Keratinocyte (primary cell): ENCODE data around the gene GLCE. TPM values are rescaled to one million over a fixed set of nuclear protein-coding genes. Genes with fewer than 3 reads are reported as not detected.
A peak's percentile ranks its signal among the peaks of the same experiment; 100 is the strongest.

Experiments
- DNase-seq: peaks from one replicate; pipeline ENCODE4 v3.0.0-alpha.2; 2011; ENCODE audit warnings: low read depth, missing footprints, low spot score
- FAIRE-seq: peaks from 2 replicates; lab custom pipeline; 2011; peaks lifted over from hg19 to GRCh38; lab: Jason Lieb, UNC
- H2AFZ ChIP-seq: 2 replicates; pipeline ENCODE4 v1.6.0; 2012; ENCODE audit warnings: low read length, control low read depth, inconsistent platforms; ENCODE audit not compliant: control insufficient read depth
- H3K27ac ChIP-seq: 2 replicates; pipeline ENCODE4 v1.5.1; 2011; ENCODE audit warnings: low read length; ENCODE audit not compliant: control insufficient read depth, insufficient read depth
- H3K27me3 ChIP-seq: 3 replicates; pipeline ENCODE4 v1.6.0; 2011; ENCODE audit warnings: low read length; ENCODE audit not compliant: control insufficient read depth, insufficient read depth; ENCODE audit errors: extremely low read depth
- H3K36me3 ChIP-seq, 2 experiments: 2 replicates in 1 of 2; 3 replicates in 1 of 2; pipeline ENCODE4 v1.5.1; 2011; ENCODE audit warnings: low read length in 2 of 2, mild to moderate bottlenecking in 1 of 2; ENCODE audit not compliant: control insufficient read depth in 2 of 2, insufficient read depth in 2 of 2; ENCODE audit errors: extremely low read depth in 1 of 2
- H3K4me1 ChIP-seq: 3 replicates; pipeline ENCODE4 v1.5.1; 2011; ENCODE audit warnings: low read length; ENCODE audit not compliant: control insufficient read depth, insufficient read depth; ENCODE audit errors: extremely low read depth
- H3K4me2 ChIP-seq: 3 replicates; pipeline ENCODE4 v1.6.0; 2011; ENCODE audit warnings: low read depth, low read length; ENCODE audit not compliant: control insufficient read depth, insufficient read depth; ENCODE audit errors: extremely low read depth
- H3K4me3 ChIP-seq, 3 experiments: fragments of 200-600 bp in 1 of 3; sonication (generic) in 1 of 3; 2 replicates in 2 of 3; 3 replicates in 1 of 3; pipeline ENCODE4 v1.5.1; 2011 to 2016; ENCODE audit warnings: low read length in 3 of 3, mild to moderate bottlenecking in 3 of 3, control low read depth in 2 of 3, inconsistent platforms in 1 of 3, low read depth in 1 of 3, mixed read lengths in 1 of 3, mixed run types in 1 of 3, moderate library complexity in 1 of 3; ENCODE audit not compliant: control insufficient read depth in 2 of 3, insufficient read depth in 2 of 3; ENCODE audit errors: extremely low read depth in 1 of 3
- H3K79me2 ChIP-seq: 2 replicates; pipeline ENCODE4 v1.6.0; 2012; ENCODE audit warnings: low read length; ENCODE audit not compliant: control insufficient read depth, insufficient read depth
- H3K9ac ChIP-seq: 3 replicates; pipeline ENCODE4 v1.6.0; 2011; ENCODE audit warnings: low read length; ENCODE audit not compliant: control insufficient read depth, insufficient read depth; ENCODE audit errors: extremely low read depth
- H3K9me1 ChIP-seq: 3 replicates; pipeline ENCODE4 v1.6.0; 2011; ENCODE audit warnings: low read length; ENCODE audit not compliant: control insufficient read depth, insufficient read depth; ENCODE audit errors: extremely low read depth
- H3K9me3 ChIP-seq: 2 replicates; pipeline ENCODE4 v1.5.1; 2012; ENCODE audit warnings: low read depth, low read length; ENCODE audit not compliant: control insufficient read depth
- H4K20me1 ChIP-seq: 3 replicates; pipeline ENCODE4 v1.6.0; 2011; ENCODE audit warnings: low read length; ENCODE audit not compliant: control insufficient read depth, insufficient read depth; ENCODE audit errors: extremely low read depth
- CTCF ChIP-seq, 3 experiments: IDR thresholded peaks in 1 of 3; conservative IDR thresholded peaks in 1 of 3; optimal IDR thresholded peaks in 1 of 3; 2 replicates in 2 of 3; 3 replicates in 1 of 3; pipeline versions ENCODE3 to v1.5.1; 2011; ENCODE audit warnings: low read length in 3 of 3, mild to moderate bottlenecking in 3 of 3, moderate library complexity in 2 of 3, control low read depth in 1 of 3, inconsistent platforms in 1 of 3; ENCODE audit not compliant: insufficient read depth in 2 of 3; ENCODE audit errors: extremely low read depth in 1 of 3
- EZH2 ChIP-seq: IDR thresholded peaks from one replicate; pipeline ENCODE4 v1.6.1; 2012; ENCODE audit warnings: inconsistent platforms, mild to moderate bottlenecking, low read length, moderate library complexity
- dilution Hi-C: fragments of 300-500 bp; cut with MboI; formaldehyde crosslinking; loops from one replicate; pipeline ENCODE4 v1.7.0; 2020; ENCODE audit warnings: low sequenced_read_pairs; ENCODE audit not compliant: extremely low pct_ligation_motif_present
- polyA plus RNA-seq, 5 experiments: library from polyadenylated mRNA; depleted of rRNA in 3 of 5; stranded (reverse) in 3 of 5; stranded (forward) in 1 of 5; unstranded in 1 of 5; fragments of >200 nt; gene quantifications; 1 replicate in 1 of 5; 2 replicates in 3 of 5; 3 replicates in 1 of 5; pipeline versions ENCODE4 v1.2.1 to v1.2.3, GENCODE V29; 2011 to 2012; ENCODE audit warnings: missing spikeins in 2 of 5, low read depth in 1 of 5, low replicate concordance in 1 of 5

GLCE gene
- polyA plus RNA-seq, 1 donor (not counting 4 experiments of a cell fraction or from before 2014, with no cell fraction given): 16.3 TPM

GRCh38 chr15:69282104-69282743, 121.8 kb downstream of the GLCE start:
- FAIRE-seq: no peak
- H3K36me3 ChIP-seq: no peaks in the 10 kb centered on the region
- H3K4me2 ChIP-seq: no peak overlapping the region
- DNase-seq: no peak
- H3K9ac ChIP-seq: no peak overlapping the region
- dilution Hi-C loops: no loop called here
- H3K27ac ChIP-seq: no peak overlapping the region
- no peaks in the 10 kb centered on the region for H3K9me1 ChIP-seq
- H2AFZ ChIP-seq: no peak overlapping the region
- no peaks in the 10 kb centered on the region for H3K79me2 ChIP-seq
- H3K27me3 ChIP-seq: peaks cover 8% of the 10 kb centered on the region
- H4K20me1 ChIP-seq: no peaks in the 10 kb centered on the region
- TF ChIP-seq CTCF (optimal IDR thresholded peaks at IDR 0.05 in 1 of 3, IDR thresholded peaks at IDR 0.05 in 1 of 3, conservative IDR thresholded peaks at IDR 0.05 in 1 of 3; ENCODE audit: extremely low read depth in 1 of 3, insufficient read depth in 2 of 3, low read length in 3 of 3) (no peak), EZH2 (no peak)
- H3K4me1 ChIP-seq: no peaks in the 10 kb centered on the region
- no peak overlapping the region for H3K4me3 ChIP-seq
- H3K9me3 ChIP-seq: no peaks in the 10 kb centered on the region

- no peaks in the 10 kb centered on the region for H3K79me2 ChIP-seq
- no peaks in the 10 kb centered on the region for H3K9me3 ChIP-seq
- H3K27me3 ChIP-seq: no peaks in the 10 kb centered on the region
- H3K4me1 ChIP-seq: peaks cover 12% of the 10 kb centered on the region
- TF ChIP-seq EZH2: no peak
- TF ChIP-seq CTCF (optimal IDR thresholded peaks at IDR 0.05 in 1 of 3, IDR thresholded peaks at IDR 0.05 in 1 of 3, conservative IDR thresholded peaks at IDR 0.05 in 1 of 3; ENCODE audit: extremely low read depth in 1 of 3, insufficient read depth in 2 of 3, low read length in 3 of 3): no peak
- FAIRE-seq (peak; percentile 51), DNase-seq (no peak)
- H4K20me1 ChIP-seq: no peaks in the 10 kb centered on the region
- no peaks in the 10 kb centered on the region for H3K9me1 ChIP-seq
- no peaks in the 10 kb centered on the region for H3K36me3 ChIP-seq
- no peak overlapping the region for H3K4me2 ChIP-seq
- no peak overlapping the region for H3K4me3 ChIP-seq
- no peak overlapping the region for H3K27ac ChIP-seq
- dilution Hi-C loops: no loop called here
- no peak overlapping the region for H2AFZ ChIP-seq
- H3K9ac ChIP-seq: no peak overlapping the region
Measured at GRCh38 chr15:69285834-69286233, 125.4 kb downstream of the GLCE start.
